B cell (primary cell): ENCODE data around the gene CAPZB.

Source experiments
- EZH2 ChIP-seq: IDR thresholded peaks from 2 replicates; pipeline ENCODE4 v1.6.1; 2012; ENCODE audit warnings: borderline replicate concordance, low read depth, mild to moderate bottlenecking, moderate library complexity, low read length; ENCODE audit not compliant: insufficient read depth, poor library complexity, severe bottlenecking
- TF ChIP-seq, protein P1 (sequence below): fragments of 200-600 bp; IDR thresholded peaks from one replicate; pipeline ENCODE4 v1.8.0; 2022; ENCODE audit warnings: antibody characterized with exemption, mild to moderate bottlenecking

DNA sequence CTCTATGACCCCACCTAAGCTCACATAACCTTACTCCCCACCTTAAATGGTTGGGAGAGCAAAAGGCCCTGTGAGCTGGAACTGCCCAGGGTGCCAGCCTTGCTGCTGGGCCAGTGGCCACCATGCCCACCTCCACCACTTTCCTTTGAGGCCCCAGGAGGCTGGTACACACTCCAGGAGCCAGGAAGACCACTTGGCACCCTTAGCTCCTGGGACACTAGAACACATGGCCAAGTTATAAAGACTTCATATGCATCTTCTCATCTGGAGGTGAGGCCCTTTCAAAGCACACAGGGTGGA lies 21.9 kb downstream of the CAPZB start:
- TF ChIP-seq, protein P1, sequence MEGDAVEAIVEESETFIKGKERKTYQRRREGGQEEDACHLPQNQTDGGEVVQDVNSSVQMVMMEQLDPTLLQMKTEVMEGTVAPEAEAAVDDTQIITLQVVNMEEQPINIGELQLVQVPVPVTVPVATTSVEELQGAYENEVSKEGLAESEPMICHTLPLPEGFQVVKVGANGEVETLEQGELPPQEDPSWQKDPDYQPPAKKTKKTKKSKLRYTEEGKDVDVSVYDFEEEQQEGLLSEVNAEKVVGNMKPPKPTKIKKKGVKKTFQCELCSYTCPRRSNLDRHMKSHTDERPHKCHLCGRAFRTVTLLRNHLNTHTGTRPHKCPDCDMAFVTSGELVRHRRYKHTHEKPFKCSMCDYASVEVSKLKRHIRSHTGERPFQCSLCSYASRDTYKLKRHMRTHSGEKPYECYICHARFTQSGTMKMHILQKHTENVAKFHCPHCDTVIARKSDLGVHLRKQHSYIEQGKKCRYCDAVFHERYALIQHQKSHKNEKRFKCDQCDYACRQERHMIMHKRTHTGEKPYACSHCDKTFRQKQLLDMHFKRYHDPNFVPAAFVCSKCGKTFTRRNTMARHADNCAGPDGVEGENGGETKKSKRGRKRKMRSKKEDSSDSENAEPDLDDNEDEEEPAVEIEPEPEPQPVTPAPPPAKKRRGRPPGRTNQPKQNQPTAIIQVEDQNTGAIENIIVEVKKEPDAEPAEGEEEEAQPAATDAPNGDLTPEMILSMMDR: no peak
- no peak for TF ChIP-seq EZH2
